ENCODE data around the gene PFKFB3. TPM values are rescaled to one million over a fixed set of nuclear protein-coding genes. Genes with fewer than 3 reads are reported as not detected.

PFKFB3 gene

DNA sequence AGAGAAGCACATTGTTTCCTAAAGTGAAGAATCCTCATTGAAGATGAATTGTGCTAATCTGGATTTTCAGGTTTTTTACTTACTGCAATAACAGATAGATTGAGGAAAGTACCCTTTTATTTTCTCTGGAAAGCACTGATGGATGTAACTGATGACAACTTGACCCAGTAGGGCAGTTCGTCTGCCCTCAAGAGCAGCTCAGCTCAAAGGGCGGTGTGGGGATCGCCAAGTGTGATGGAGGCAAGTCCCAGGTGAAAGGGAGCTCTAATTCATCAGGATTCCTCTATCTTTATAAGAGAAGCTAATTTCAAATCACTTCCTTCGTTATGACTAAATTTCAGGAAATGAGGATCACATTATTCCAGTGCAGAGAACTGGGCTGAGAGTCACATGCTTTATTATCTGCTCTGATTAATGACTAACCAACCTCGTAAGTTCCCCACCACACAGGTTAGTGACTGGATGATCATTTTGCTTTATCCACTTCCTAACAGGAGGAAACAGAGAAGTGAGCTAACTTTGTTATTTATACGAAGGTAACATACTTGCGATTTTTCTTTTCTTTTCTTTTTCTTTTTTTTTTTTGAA, 98.8 kb downstream of the PFKFB3 start:
- Histone ChIP-seq H2AK5ac (ENCODE audit: low read length) (no peak overlapping the region), H3K56ac (ENCODE audit: low read length) (no peak overlapping the region), H3K27me3 (ENCODE audit: insufficient read depth, low read length, poor library complexity) (no peaks in the 10 kb centered on the region), H3K23ac (ENCODE audit: low read length) (no peak overlapping the region), H3K79me1 (ENCODE audit: low read length) (no peaks in the 10 kb centered on the region), H3K27ac (ENCODE audit: low read depth, low read length) (no peak overlapping the region), H3K4ac (ENCODE audit: low read depth, low read length) (no peak overlapping the region), H3K9ac (ENCODE audit: low read length) (no peak overlapping the region), H2BK15ac (replicated peaks; ENCODE audit: low read depth) (no peak overlapping the region), H3K4me3 (ENCODE audit: low read length) (no peak overlapping the region), H3K4me1 (ENCODE audit: control insufficient read depth, low read depth, low read length) (peaks cover 6% of the 10 kb centered on the region), H3K18ac (ENCODE audit: low read length) (no peak overlapping the region), H4K8ac (ENCODE audit: low read depth, low read length) (no peak overlapping the region), H2BK120ac (ENCODE audit: low read depth, low read length) (no peak overlapping the region), H3K79me2 (ENCODE audit: control insufficient read depth, insufficient read depth, low read length) (no peaks in the 10 kb centered on the region), H3K36me3 (ENCODE audit: control insufficient read depth, insufficient read depth, low read length) (no peaks in the 10 kb centered on the region), H2BK5ac (ENCODE audit: low read length) (no peak overlapping the region), H4K5ac (ENCODE audit: low read length) (no peak overlapping the region), H3K4me2 (ENCODE audit: low read length) (no peak overlapping the region)
- no CpG with 5 or more reads among the region's 7 CpGs for WGBS (ENCODE audit: extremely low coverage, insufficient coverage, low lambda C conversion rate)
- DNase-seq: no peak

Small RNAs within 50 kb of the gene (small RNA-seq; reads per million reads assigned to genes)
- not detected for gene RF00019 (ENCODE audit: insufficient read depth)

All from mesendoderm (in vitro differentiated cells).